Muscle layer of duodenum (tissue), 2 donors: ENCODE data around the gene CHRNG.
"Not testable (repeated sequence)": the region's sequence is repeated elsewhere in the genome, so short reads cannot be mapped to it uniquely, and the experiment has no call there.

Experiments used
- H3K27ac ChIP-seq: one replicate; pipeline ENCODE4 v1.7.0; 2013; ENCODE audit warnings: mild to moderate bottlenecking, low read length
- H3K27me3 ChIP-seq: one replicate; pipeline ENCODE4 v1.7.0; 2013; ENCODE audit warnings: low read depth, mild to moderate bottlenecking, control low read depth, low read length
- H3K36me3 ChIP-seq, 2 donors: one replicate each; pipeline ENCODE4 v1.7.0; 2013; ENCODE audit warnings: low read length in 2 of 2, control low read depth in 1 of 2, mild to moderate bottlenecking in 1 of 2; ENCODE audit not compliant: insufficient read depth in 2 of 2, control insufficient read depth in 1 of 2
- H3K4me1 ChIP-seq, 2 donors: one replicate each; pipeline ENCODE4 v1.7.0; 2013; ENCODE audit warnings: low read length in 2 of 2, mild to moderate bottlenecking in 2 of 2, control low read depth in 1 of 2, moderate library complexity in 1 of 2; ENCODE audit not compliant: insufficient read depth in 2 of 2, control insufficient read depth in 1 of 2
- H3K4me3 ChIP-seq, 2 donors: one replicate each; pipeline ENCODE4 v1.7.0; 2013; ENCODE audit warnings: low read length in 2 of 2, low read depth in 1 of 2, mild to moderate bottlenecking in 1 of 2
- H3K9me3 ChIP-seq, 2 donors: one replicate each; pipeline ENCODE4 v1.7.0; 2013; ENCODE audit warnings: low read length in 2 of 2, control low read depth in 1 of 2, mild to moderate bottlenecking in 1 of 2; ENCODE audit not compliant: control insufficient read depth in 1 of 2
- donor health status: healthy.

CHRNG gene

DNA sequence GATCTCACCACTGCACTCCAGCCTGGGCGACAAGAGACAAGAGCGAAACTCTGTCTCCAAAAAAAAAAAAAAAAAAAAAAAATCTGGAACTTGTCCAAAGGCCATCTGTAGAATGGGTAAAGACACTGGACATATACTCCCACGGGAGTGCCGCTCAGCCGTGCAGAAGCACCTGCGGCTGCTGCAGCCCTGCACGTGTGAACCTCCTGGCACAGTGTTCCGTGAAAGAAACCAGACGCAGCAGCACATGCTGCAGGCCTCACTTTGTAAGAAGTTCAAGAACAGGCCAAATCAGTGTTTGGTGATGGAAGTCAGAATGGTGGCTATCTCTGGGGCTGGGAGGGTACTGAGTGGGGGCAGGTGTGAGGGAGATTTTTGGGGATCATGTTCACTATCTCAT, 7.1 kb upstream of the CHRNG start:
- no peaks in the 10 kb centered on the region for H3K4me1 ChIP-seq
- H3K9me3 ChIP-seq: no peaks in the 10 kb centered on the region
- no peak overlapping the region for H3K27ac ChIP-seq
- peaks cover 5% of the 10 kb centered on the region for H3K27me3 ChIP-seq
- H3K4me3 ChIP-seq: no peak overlapping the region
- no peaks in the 10 kb centered on the region for H3K36me3 ChIP-seq

DNA sequence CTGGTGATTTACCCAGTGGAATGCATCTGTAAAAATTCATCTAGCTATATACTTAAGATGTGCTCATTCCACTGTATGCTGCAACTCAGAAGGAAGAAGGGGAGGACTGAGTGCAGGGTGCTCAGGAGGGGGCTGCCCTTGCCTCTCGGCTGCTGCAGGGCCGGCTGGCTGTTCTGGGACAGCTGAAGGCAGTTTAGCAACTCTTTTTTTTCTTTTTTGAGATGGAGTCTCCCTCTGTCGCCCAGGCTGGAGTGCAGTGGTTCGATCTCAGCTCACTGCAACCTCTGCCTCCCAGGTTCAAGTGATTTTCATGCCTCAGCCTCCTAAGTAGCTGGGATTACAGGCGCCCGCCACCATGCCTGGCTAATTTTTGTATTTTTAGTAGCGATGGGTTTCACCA, 6.7 kb upstream of the CHRNG start:
- H3K27ac ChIP-seq, H3K36me3 ChIP-seq, H3K4me3 ChIP-seq, H3K9me3 ChIP-seq, H3K27me3 ChIP-seq, H3K4me1 ChIP-seq: not testable (repeated sequence)

DNA sequence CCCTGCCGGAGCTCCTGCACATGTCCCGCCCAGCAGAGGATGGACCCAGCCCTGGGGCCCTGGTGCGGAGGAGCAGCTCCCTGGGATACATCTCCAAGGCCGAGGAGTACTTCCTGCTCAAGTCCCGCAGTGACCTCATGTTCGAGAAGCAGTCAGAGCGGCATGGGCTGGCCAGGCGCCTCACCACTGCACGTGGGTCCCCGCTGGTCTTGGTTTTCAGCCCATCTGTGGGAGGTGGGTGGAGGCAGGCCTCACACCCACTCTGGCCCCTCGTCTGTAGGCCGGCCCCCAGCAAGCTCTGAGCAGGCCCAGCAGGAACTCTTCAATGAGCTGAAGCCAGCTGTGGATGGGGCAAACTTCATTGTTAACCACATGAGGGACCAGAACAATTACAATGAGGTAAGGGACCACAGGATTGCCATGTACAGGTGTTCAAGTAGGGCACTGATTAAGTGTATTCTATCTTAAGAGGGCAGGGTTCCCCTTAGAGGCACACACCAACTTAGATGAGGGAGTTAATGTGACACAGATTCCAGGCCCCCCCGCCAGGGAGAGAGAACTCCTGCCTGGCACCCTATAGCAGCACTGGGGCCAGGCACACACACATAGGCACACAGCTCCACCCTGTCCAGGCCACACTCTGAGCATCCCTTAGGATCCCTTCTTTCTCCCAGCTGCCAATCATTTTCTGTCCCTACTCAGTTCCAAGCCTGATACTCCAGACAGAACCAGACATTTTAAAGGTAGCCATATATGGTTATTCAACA, 5.4 kb upstream of the CHRNG start:
- Histone ChIP-seq H3K9me3 (no peaks in the 10 kb centered on the region), H3K4me3 (no peak overlapping the region), H3K27me3 (peaks cover 5% of the 10 kb centered on the region), H3K27ac (no peak overlapping the region), H3K4me1 (no peaks in the 10 kb centered on the region), H3K36me3 (no peaks in the 10 kb centered on the region)

DNA sequence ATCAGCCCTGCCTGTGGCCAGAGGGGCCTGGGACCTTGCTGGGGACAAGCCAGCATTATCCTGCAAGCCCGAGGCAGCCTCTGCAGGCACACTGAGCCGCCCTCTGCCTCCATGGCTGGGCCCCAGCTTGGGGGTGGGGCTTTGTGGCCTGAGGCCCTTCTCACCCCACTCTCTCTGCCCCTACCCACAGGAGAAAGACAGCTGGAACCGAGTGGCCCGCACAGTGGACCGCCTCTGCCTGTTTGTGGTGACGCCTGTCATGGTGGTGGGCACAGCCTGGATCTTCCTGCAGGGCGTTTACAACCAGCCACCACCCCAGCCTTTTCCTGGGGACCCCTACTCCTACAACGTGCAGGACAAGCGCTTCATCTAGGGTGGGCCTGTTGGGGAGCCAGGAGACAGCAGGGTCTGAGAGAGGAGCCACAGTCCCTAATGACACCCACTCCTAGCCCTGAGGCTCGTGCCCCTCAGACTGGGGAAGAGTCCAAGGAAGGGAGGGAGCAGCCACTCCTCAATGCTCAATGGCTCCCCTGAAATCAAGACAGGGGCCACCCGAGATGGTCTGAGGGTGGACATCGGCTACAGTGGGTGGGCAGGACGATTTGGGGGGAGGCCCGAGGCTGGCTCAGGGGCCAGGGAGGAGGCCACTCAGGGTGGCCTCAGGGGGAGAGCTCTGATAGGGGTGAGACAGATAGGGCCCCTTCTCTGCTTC, 4.4 kb upstream of the CHRNG start:
- peaks cover 4% of the 10 kb centered on the region for H3K27me3 ChIP-seq
- H3K4me1 ChIP-seq: no peaks in the 10 kb centered on the region

DNA sequence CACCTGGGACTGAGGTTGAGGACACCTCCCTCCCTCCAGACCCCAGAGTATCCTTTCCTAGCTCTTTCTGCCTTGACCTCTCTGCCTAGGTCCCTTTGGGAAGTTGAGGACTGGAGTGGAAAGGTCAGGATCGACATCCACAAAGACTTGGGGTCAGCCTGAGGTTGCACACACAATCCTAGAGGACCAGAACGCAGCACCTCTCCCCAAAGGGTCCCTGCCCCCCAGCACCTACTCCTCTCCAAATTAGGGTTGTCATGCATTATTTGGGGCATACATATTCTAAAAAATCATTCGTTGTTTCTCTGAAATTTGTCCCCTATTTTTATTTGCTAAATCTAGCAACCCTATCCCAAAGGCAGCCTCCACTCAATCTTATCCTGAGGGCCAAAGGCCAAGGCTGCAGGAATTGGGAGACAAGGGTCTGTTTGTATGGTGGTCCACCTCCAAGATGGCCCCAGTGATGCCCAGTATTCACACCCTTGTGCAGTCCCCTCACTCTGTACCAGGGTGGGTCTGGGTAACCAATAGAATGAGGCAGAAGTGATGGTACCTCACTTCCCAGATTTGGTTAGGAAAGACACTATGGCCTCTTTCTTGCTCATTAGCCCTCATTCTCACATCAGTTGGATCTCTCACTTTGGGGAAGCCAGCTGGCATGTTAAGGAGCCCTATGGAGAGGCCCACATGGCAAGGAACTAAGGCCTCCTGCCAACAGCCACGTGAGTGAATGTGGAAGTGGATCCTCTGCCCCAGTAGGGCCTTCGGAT, 3.5 kb upstream of the CHRNG start:
- Histone ChIP-seq H3K27me3 (no peaks in the 10 kb centered on the region), H3K9me3 (no peaks in the 10 kb centered on the region), H3K4me3 (no peak overlapping the region), H3K36me3 (no peaks in the 10 kb centered on the region), H3K27ac (no peak overlapping the region), H3K4me1 (no peaks in the 10 kb centered on the region)

More for the DNA sequence above, 4.4 kb upstream of the CHRNG start:
- H3K4me3 ChIP-seq: no peak overlapping the region
- no peaks in the 10 kb centered on the region for H3K9me3 ChIP-seq
- no peak overlapping the region for H3K27ac ChIP-seq
- no peaks in the 10 kb centered on the region for H3K36me3 ChIP-seq

DNA sequence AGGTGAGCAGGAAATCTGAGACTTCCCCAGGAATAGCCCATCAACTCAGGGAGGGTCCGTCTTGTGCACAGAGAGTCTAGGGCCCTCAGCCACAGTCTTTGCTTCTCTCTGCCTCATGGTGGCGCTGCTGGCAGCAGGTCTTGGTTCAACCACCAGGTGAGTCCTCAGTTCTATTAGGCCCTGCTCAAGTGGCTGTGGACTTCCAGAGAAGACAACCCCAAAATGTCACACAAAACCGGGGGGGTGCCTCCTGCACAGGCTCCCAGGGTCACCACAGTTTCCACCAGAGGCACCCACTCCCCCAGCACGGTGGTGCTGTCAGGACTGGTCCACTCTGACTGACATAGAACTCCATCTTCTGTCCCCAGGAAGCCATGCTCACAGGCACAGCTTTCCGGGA, 2.4 kb upstream of the CHRNG start:
- Histone ChIP-seq H3K4me1 (no peaks in the 10 kb centered on the region), H3K9me3 (no peaks in the 10 kb centered on the region), H3K27ac (no peak overlapping the region), H3K36me3 (no peaks in the 10 kb centered on the region), H3K4me3 (no peak overlapping the region), H3K27me3 (no peaks in the 10 kb centered on the region)

DNA sequence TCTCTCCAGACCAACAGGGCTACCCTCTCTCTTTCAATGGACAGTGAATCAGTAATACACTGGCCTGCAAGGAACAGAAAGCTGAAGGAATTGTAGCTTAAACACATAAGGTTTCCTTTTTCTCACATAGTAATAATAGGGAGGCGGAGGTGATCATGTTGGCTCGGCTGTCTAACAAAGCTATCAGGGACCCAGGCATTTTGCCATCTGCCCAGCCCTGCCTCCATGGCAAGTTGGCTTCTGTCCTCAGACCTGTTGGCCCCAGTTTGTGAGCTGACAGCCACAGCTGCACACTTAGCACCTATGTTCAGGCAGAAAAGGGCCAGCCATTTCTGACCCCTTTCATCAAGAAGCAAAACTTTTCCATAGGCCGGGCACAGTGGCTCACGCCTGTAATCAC, 2.0 kb upstream of the CHRNG start:
- Histone ChIP-seq H3K27ac (no peak overlapping the region), H3K4me3 (no peak overlapping the region), H3K9me3 (no peaks in the 10 kb centered on the region), H3K36me3 (no peaks in the 10 kb centered on the region), H3K4me1 (no peaks in the 10 kb centered on the region), H3K27me3 (no peaks in the 10 kb centered on the region)

DNA sequence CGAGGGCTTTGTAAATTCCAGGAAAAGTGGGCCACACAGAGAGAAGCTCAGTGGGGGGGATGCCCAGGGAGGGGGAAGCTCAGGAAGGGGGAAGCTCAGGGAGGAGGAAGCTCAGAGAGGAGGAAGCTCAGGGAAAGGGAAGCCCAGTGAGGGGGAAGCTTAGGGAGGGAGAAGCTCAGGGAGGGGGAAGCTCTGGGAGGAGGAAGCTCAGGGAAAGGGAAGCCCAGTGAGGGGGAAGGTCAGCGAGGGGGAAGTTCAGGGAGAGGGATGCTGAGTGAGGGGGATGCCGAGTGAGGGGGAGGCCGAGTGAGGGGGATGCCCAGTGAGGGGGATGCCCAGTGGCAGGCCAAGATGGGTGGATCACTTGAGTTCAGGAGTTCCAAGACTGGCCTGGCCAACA, 821 bp upstream of the CHRNG start:
- H3K4me3 ChIP-seq: no peak overlapping the region
- H3K4me1 ChIP-seq: no peaks in the 10 kb centered on the region
- H3K36me3 ChIP-seq: no peaks in the 10 kb centered on the region
- no peaks in the 10 kb centered on the region for H3K27me3 ChIP-seq
- no peak overlapping the region for H3K27ac ChIP-seq
- no peaks in the 10 kb centered on the region for H3K9me3 ChIP-seq

DNA sequence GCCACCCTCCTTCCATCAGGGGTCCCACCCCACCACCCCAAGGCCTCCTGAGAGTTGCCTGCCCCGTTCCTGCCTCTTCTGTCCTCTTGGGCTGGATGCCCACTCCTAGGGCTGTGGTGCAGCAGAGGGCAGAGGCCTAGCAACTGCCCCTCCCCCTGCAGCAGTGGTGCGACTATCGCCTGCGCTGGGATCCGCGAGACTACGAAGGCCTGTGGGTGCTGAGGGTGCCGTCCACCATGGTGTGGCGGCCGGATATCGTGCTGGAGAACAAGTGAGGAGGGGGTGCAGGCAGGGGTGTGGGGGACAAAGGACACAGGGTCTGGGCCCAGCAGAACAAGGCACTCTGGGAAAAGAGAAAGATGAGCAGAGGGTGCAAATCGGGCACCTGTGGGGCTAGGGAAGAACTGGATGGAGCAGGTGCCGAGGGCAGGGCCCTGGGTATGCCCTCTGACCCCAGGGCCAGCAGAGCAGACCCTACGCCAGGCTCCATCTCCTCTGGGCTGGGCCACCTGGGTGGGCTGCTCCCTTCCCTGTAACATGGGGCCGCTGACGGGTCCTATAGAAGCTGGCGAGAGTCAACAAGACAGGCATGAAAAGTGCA, 1.0 kb downstream of the CHRNG start:
- Histone ChIP-seq H3K27ac (no peak overlapping the region), H3K4me3 (no peak overlapping the region), H3K36me3 (peaks cover 0 to 3% of the 10 kb centered on the region in 2 donors), H3K4me1 (no peaks in the 10 kb centered on the region), H3K9me3 (no peaks in the 10 kb centered on the region), H3K27me3 (no peaks in the 10 kb centered on the region)

DNA sequence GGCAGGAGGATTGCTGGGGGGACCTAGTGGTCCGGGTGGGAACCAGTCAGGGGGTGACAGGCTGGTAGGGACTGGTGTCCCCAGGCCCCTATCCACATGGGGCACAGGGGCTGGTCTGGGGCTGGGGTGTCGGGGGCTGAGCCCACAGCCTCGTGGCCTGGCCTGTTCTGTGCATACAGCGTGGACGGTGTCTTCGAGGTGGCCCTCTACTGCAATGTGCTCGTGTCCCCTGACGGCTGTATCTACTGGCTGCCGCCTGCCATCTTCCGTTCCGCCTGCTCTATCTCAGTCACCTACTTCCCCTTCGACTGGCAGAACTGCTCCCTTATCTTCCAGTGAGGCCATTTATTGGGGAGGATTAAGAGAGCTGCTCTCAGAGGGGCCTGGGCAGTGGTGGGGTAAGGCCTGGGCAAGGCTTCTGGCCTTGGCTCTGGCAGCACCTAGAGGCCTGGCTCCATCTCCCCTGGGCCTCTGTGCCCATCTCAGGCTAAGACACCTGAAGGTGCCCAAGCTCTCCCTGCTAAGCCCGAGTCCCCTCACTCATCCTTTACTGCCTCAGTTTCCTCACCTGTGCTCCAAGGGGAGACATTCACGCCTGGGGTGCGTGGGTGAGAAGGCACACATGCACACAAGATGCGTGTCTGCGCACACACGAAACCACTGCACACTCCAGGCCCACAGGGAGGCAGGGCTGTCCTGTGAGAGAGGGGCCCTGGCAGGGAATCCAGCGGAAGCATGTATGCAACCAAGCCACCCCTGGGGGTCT, 1.9 kb downstream of the CHRNG start:
- no peaks in the 10 kb centered on the region for H3K9me3 ChIP-seq
- H3K4me3 ChIP-seq: no peak overlapping the region
- H3K36me3 ChIP-seq: peaks cover 0 to 7% of the 10 kb centered on the region in 2 donors
- no peaks in the 10 kb centered on the region for H3K27me3 ChIP-seq
- H3K4me1 ChIP-seq: no peaks in the 10 kb centered on the region
- H3K27ac ChIP-seq: no peak overlapping the region
